GM18873 (cell line): ENCODE results near the gene NSUN5.
"Not testable (repeated sequence)": the region's sequence is repeated elsewhere in the genome, so short reads cannot be mapped to it uniquely, and the experiment has no call there.

Experiments used
- ATAC-seq: cut with Tn5 transposase; IDR thresholded peaks from one replicate; pipeline ENCODE4 v1.9.1; 2021; ENCODE audit warnings: mild to moderate bottlenecking, moderate library complexity, moderate number of reproducible peaks; ENCODE audit not compliant: unreplicated experiment, low FRiP score

The NSUN5 gene

DNA sequence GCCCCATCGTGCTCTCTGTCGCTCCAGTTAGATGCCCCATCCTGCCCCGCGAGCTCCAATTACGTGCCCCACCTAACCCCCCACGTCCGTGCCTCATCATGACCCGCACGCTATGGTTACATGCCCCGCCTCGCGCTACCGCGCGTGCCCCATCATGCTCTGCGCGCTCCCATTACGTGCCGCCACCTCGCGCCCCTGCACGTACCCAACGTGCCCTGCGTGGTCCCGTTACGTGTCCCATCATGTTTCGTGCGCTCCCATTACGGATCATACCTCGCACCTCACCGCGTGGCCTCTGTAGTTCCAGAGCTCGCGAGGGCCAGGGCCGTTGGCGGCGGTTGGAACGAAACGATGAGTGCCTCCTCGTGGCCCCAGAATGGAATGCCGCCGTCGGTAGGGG lies 19.3 kb upstream of the NSUN5 start, which contains the start of the genes FKBP6 and TRIM50:
Gene FKBP6, plus strand, starts transcription at position 240 of the 400 bp plus-strand sequence. CDS start 268 bp downstream, outside the sequence.
Gene TRIM50, minus strand, starts transcription at position 161 of the 400 bp plus-strand sequence. CDS start 3,295 bp downstream, outside the sequence.
- ATAC-seq: not testable (repeated sequence)

DNA sequence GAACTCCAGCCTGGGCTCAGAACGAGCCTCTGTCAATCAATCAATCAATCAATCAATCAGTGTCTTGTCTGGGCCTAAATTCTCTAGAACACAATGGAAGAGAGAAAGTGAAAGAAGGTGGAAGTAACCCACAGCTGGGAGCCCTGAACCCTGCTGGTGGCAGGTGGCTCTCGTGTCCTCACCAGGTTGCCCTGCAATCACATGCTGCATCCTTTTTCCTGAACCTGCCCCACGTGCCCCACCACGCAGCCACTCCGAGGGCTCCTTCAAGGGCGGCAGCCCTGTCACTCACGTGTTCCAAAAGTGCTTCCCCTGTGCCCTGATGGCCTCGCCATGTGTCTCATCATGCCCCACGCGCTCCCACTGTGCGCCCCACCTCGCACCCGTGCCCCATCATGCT lies 18.8 kb upstream of the NSUN5 start:
- ATAC-seq: not testable (repeated sequence)

DNA sequence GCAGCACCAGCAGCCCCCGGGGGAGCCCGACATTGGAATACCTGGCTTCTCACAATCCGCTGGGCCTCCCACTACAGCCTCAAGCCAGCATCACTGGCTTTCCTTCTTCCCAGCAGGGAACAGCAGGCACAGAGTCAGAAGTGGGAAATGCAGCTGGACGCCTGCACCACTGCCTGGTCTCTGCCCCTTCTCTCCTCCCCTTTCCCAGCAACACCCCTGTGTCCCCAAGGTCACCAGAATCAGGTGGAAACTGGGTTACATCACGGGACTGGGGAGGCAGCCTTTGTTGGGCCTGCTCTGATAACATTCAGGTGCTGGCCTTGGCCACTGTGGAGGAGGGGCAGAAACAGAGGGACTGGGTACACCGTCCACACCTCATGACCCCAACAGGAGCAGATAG lies 16.8 kb upstream of the NSUN5 start:
- not testable (repeated sequence) for ATAC-seq

DNA sequence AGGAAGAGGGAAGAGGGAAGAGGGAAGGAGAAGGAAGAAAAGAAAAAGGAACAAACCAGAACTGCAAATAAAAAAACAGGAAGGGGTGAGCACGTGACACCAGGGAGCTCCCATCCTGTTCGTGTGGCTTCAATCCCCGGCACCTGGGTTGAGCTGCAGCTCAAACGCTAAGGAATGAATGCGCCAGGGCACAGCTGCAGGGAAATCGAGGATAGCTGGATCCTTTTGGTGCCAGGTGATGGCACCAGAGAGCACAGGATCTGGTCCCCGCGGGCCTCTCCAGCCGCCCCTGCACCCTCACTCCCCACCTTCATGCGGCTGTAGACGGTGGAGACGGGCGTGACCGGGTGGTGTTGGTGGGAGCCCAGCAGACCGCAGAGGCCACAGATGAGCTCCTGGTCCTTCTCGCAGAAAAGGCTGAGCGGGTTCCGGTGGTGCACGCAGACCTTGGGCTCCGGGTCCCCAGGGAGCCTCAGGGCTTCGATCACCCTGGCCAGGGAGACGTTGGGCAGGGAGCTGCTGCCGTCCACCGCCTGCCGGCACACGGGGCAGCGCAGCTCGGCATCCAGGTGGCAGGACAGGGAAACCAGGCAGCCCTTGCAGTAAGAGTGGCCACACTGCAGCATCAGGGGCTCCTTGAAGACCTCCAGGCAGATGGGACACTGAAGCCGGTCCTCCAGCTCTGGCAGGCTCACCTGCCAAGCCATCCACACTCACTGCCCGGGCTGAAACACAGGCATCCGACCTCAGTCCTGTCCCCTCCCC lies 15.6 kb upstream of the NSUN5 start:
- ATAC-seq: not testable (repeated sequence)

DNA sequence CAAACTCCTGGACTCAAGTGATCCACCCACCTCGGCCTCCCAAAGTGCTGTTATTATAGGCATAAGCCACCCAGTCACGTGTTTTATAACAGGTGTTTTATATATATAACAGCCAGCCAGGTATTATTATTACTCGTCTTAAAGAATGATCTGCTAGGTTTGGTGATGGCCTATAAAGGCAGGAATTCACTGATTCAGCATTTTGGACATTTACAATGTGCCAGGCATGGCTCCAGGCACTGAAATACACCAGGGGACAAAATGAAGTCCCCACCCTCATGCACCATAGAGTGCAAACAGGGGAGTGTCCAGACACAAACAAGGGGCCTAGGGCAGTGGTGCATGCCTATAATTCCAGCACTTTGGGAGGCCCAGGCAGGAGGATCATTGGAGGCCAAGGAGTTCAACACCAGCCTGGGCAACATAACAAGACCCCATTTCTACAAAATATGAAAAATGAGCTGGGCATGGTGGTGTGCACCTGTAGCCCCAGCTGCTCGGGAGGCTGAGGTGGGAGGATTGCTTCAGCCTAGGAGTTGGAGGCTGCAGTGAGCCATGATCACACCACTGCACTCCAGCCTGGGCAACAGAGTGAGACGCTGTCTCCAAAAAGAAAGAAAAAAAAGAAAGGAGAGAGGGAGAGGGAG lies 14.9 kb upstream of the NSUN5 start:
- ATAC-seq: not testable (repeated sequence)

DNA sequence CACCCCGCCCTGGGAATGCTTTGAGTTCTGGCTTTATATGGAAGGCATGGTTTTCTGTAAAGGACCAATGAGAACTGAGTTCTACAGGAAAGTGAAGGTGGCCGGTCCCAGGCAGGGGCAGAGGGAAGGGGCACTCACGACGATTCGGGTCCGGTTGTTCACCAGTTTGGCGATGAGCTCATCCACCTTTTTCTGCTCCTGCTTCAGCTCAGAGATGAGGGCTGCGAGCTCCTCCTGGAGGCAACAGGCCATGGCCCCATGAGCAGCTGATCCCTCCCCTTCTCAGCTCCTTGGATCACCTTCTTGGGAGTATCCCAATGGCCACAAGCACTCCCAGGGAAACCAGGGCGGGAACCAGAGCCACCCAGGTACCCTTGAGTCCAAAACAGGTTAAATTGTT lies 11.4 kb upstream of the NSUN5 start:
- ATAC-seq: not testable (repeated sequence)

DNA sequence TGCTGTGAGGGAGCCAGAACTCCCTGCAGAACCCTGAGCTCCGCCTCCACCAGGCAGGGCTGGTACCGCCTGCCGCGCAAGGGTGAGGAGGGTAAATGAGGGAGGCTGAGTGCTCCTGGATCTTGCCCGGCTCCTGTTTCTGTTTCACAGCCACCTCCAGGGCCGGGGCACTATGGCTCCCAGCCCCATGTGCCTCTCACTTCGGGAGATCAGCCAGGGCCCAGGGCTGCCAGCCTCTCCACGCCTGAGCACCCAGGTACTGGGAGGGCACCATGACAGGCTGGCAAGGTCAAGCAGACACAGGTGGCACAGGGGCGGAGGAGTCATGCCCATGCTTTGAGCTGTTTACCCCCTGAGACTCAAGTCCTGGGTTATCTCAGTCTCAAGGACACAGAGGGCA lies 10.9 kb upstream of the NSUN5 start:
- ATAC-seq: not testable (repeated sequence)

DNA sequence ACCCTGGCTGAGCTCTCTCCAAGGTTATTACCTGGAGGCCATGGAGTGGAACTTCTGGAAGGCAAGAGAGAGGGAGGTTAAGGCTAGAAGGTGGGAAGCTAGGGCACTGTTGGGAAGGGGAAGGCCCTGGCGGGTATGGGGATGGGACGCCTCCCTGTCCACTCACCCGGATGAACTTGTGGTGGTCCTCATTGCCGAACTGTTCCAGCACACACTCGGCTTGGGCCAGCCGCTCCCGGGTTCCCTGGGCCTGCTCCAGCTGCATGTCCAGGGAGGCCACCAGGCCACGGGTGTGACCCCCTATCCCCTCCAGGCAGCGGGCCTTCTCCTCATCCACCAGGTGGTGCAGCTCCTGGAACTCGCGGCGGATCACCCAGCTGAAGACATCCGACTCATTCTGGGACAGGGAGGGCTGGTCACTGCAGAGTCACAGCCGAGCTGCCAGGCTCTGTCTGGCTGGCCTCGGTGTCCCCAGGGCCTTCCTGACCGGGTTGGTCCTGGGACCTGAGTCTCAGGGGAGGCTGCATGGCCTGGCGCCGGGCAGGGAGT lies 10.1 kb upstream of the NSUN5 start:
- ATAC-seq: not testable (repeated sequence)

DNA sequence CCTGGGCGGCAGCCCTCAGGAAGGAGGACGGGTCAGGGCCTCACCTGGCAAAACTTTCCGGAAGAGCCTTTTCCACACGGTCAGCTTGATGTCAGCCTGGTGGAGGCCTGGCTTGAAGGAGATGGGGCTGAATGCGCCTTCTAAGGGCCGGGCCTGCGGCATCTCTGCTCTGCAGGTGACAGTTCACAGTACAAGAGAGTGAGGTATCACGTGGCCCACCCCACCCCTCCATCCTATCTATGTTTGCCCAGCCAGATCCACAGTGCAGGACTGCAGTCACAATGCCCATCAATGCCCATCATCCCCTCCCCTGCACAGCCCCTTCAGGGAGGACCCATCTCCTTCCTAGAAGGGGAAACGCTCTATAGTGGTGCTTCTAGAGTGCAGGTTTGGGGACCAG lies 7.9 kb upstream of the NSUN5 start:
- ATAC-seq: no peak

DNA sequence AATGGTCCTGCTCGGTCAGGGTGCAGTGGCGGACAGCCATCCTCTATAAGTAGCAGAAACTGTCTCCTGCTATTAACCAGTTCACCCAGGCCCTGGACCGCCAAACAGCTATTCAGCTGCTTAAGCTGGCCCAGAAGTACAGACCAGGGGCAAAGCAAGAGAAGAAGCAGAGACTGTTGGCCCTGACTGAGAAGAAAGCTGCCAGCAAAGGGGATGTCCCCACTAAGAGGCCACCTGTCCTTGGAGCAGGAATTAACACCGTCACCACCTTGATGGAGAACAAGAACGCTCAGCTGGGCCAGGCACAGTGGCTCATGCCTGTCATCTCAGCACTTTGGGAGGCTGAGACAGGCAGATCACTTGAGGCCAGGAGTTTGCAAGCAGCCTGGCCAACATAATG lies 5.6 kb upstream of the NSUN5 start:
- no peak for ATAC-seq

DNA sequence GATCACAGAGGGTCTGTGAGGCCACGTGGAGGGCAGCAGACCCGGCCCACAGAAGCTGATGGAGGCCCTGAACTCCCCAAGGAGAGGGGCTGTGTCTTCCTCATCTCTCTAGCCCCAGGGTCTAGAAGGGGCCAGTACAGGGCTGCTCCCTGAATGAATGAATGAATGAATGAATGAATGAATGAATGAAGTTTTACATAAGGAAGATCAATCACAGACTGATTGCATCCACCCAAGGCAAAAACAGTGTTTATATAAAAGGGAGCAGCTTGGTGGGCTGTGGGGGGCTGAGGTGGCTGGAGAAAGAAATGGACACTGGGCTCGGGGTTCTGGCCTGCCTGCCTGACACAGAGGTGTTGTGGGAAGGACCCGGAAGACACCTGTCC lies 4.9 kb upstream of the NSUN5 start:
- ATAC-seq: no peak

DNA sequence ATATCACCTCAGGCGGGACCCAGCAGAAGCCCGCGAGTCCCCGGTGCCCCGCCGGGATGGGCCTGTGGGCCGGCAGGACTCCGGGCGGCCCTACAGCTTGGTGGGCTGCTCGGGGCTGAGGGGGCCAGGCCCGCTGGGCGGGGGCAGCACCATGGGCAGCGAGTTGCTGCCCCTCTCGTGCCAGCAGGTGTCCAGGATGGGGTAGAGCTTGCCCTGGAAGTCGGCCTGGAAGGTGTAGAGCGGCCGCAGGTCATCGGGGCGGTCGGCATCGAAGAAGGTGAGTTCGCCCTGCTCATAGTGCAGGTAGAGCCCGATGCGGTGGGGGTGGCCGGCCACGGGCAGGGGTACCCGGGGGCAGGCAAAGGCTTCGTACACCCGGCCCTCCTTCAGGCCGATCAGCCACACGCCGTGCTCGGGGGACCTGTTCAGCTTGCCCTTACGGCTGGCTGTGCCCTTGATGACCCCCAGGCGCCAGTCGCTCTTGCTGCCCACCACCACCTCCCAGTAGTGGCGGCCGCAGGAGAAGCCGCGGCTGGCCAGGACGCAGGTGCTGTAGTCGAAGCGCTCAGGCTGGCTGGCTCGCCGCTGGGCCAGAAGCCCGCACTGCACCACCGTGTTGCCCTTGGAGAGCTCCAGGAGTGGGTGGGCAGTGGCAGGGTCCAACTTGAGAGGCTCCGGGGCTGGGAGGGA lies 4.3 kb upstream of the NSUN5 start:
- no peak for ATAC-seq

DNA sequence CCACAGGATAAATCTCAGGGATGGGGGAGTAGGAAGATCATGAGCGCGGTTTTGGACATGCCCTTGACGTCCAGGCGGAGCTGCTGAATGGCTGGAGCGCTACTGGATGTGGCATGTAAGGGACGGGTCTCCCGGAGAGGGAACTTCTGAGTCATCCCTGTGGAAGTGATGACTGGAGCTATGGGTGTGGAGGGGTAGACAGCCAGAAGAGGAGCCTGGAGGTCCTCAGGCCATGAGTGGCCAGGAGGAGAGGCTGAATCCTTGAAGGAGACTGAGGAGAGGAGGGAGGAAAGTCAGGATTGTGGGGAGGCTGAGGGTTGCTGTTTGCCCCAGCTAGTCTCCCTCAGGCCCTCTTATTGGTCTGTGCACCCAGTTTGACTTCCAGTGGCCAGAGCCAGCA lies 2.8 kb upstream of the NSUN5 start:
- ATAC-seq: not testable (repeated sequence)

DNA sequence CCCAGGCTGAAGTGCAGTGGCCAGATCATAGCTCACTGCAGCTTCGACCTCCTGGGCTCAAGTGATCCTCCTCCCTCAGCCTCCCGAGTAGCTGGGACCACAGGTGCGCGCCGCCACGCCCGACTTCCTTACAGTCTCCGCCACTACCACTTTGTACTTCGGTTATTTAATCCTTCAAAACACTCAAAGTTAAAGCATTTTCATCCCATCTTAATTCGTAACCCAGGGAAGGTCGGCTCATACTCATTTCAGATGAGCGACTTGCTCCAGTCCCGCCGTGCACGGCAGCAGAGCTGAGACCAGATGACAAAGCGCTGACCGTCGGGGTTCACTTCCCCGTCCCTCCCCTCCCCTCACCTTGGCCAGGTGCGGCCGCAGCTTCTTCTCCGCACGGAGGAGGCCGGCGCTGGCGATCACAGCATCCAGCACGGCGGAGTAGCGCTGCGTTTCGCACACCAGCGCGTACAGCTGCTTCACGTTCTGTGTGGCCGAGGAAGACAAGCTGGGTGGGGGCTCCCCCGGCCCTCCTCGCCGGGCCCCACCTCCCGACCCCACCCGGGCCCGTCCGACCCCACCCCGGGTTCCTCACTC lies 457 bp downstream of the NSUN5 start:
- ATAC-seq: no peak

DNA sequence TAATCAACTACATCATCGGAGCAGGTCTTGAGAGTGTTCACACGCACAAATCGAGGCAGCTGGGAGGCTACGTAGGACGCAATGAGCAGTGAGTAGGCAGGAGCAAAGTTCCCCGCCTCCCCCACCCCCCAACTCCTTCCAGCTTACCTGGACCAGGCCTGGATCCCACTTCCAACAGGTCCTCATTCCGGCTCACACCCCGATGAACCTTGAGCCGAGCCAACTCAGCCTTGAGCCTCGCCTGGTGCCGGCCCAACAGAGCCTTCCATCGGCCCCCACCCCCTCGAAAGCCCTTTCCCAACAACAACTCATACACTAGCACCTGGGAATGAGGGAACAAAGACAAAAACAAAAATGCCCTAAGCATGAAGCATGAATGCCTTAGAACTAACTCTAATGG lies 1.2 kb downstream of the NSUN5 start:
- ATAC-seq: no peak

DNA sequence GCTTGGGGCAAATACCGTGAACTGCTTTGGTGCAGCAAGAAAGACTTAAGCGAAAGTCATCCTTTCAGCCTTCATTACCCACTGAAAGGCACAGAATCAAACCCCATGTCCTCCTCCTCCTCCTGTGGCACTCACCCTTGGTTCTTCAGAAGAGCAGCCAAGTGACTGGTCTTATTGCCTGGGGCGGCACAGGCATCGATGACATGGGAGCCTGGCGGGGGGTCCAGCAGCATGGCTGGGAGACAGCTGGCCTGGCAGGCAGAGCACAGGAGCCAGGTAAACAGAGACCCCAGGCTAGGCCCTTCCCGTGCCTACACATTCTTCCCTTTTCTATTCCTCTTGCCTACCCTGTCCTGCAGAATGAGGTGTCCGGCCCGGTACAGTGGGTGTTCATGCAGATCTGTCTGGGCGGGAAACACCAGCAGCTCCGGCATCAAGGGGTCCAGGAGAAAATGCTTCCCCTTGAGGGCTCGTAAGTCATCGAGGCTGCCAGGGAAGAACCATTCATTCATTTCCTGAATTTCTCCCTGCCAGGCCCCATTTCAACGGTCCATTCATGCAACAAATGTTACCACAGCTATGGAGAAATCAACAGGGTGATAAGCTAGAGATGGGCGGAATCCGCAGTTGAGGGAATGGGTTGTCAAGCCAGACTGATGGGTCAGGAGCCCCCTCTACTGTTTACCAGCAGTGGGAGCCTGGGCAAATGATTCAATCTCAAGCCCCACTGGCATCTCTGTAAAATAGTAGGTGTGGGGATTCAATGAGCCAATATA lies 3.8 kb downstream of the NSUN5 start:
- not testable (repeated sequence) for ATAC-seq

DNA sequence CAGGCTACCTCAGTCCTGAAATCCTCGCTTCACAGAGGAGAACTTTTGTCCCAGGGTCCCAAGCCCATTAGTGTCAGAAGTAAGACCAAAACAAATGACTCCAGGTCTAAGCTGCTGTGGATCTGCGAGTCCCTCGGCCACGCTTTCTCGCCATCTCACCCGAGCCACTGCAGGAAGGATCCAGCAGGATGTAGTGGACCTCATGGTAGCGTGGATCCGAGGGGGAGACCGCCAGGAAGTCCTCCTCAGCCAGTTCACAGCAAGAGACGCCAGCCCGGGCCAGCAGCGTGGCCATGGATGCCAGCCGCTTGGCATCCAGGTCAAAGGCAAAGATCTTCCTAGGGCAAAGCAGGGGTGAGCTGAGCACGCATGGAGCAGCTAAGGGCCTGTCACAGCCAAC lies 4.6 kb downstream of the NSUN5 start:
- no peak for ATAC-seq

DNA sequence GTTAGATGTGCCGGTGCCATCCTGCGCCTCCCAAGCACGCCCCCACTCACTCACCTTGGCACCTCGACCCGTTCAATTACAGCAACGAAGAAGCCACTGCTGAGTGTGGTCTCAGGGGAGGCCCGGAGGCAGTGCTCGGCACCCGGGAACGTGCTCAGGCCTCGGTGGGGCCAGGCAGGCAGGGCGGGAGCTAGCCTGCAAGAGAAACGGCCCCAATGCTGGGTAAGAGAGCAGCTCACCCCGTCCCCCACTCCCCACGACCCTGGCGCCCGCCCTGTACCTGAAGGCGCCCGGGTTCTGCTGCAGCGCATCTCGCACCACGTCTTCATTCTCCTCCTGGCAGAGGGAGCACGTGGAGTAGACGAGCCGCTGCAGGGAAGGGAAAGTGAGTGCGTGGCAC lies 5.1 kb downstream of the NSUN5 start:
- no peak for ATAC-seq

DNA sequence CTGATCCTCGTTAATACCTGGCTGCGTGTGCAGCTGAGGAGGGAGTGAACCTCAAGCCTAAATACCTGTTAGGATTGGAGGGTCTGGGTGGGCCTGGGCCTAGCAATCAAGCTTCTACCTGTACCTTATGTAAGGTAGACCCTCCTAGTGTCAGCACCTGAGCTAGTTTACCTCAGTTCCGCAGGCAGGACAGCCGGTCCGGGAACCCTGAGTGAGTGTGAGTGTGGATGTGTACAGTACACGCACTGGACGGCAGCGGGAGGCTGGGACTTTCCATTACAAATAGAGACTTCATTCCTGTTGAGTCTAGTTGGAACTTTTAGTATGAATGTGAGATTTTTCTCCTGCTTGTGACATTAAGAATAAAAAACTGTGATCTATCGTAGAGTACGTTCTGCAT lies 5.8 kb downstream of the NSUN5 start:
- ATAC-seq: not testable (repeated sequence)

DNA sequence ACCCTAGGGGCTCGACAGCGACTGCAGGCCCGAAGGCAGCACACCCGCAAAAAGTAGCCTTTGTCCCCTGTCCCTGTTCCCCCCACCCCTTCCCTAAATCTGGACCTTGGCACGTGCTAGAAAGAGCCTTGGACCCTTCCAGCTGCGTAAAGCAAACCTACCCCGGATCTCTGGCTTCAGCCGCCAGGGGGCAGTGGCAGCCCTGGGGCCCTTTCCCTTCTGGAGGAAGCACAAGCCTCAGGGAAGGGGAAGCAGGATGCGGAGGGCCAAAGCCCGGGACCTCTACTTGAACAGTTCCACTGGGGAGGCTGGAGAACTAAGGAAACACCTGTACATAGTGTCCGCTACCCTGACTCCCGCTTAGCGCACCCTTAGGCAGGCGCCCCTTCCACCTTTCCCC lies 7.5 kb downstream of the NSUN5 start:
- not testable (repeated sequence) for ATAC-seq
